Left renal pelvis (tissue), 4 donors: ENCODE measurements around the gene DENND11. TPM values are rescaled to one million over a fixed set of nuclear protein-coding genes. Genes with fewer than 3 reads are reported as not detected.
A peak's percentile ranks its signal among the peaks of the same experiment; 100 is the strongest.

Experiments
- DNase-seq, 4 donors: peaks; one replicate each; pipeline ENCODE4 v3.0.0-alpha.2; 2013; ENCODE audit warnings: low read depth in 4 of 4, low spot score in 3 of 4
- polyA plus RNA-seq, 4 donors: library from polyadenylated mRNA; unstranded; fragments of 120-200 nt; gene quantifications; one replicate each; pipeline ENCODE4 v1.2.1, GENCODE V29; 2013; ENCODE audit not compliant: insufficient read length in 4 of 4

The DENND11 gene, protein sequence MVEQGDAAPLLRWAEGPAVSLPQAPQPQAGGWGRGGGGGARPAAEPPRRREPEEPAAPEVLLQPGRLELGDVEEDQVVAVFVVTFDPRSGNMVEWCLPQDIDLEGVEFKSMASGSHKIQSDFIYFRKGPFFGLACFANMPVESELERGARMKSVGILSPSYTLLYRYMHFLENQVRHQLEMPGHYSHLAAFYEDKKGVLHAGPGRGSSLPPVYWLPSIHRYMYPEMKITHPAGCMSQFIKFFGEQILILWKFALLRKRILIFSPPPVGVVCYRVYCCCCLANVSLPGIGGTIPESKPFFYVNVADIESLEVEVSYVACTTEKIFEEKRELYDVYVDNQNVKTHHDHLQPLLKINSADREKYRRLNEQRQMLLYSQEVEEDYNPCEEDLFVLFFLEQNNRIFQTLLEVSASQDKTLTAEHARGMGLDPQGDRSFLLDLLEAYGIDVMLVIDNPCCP
- polyA plus RNA-seq: 10 to 100 TPM; 11.4 to 30.4 (median 28.1) TPM

GRCh38 chr7:141702047-141702567 is at the start of gene DENND11:
DENND11 (minus strand) TSS chr7:141702166; CDS start chr7:141702153, 13 bp downstream.
- peak in 1 of 4 donors; percentile 19 for DNase-seq

DNA sequence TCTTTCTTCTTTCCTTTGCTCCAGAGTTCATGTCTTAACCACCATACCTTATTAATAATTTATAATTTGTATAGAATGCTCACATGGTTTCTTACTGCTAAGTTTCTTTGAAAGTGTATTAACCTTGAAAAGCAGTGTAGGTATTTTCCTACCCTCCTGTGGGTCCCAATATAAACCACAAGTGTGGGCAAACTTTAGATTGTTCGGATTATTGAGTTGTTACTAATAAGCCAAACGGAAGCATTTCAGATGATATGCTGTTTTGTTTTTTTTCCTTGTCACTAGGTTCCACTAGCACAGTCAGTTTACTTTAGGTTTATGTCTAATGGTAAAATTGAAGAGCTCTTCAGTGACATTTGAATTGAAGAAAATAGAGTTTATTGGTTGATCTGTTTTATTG is 46.4 kb upstream of the DENND11 start:
- DNase-seq: no peak

DNA sequence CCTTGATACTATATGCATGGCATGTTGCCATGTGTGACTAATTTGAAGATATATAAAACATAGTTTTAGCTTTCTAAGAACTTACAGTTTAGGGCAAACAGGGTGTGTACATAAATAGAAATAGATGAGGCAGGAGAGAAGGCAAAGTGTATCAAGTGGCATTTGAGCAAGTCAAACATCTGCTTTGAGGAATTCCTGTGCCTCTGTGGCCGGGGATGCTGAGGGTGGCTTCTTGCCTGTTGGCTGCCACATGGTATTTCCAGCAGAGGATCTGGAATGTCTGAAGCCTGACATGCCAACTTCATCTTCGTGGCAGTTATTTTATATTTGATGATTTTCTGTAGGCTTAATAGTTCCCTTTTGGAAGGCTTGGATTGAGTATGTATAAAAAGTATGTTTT is 42.2 kb upstream of the DENND11 start:
- no peak for DNase-seq

GRCh38 chr7:141742229-141742628 is 40.3 kb upstream of the DENND11 start:
- no peak for DNase-seq

DNA sequence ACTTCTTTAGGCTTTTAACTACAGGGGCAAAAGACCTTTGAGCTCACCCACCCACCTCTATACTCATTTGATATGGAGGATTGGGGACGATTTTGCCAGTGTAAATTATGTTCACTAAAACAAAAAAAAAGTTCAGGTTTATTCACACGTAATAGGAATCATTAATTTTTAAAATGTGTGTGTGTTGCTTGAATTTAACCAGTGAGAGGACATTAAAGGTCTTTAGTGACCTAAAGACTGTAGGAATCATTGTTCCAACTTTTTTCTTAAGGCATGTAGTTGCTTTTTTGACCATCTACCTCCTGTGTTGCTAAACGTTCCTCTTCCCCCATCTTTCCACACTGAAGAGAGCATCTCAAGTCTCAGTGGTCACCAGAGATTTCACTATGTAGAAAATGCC is 37.3 kb upstream of the DENND11 start:
- no peak for DNase-seq

- no peak for DNase-seq
These were observed 36.6 kb upstream of the DENND11 start for GRCh38 chr7:141738592-141739013.

DNA sequence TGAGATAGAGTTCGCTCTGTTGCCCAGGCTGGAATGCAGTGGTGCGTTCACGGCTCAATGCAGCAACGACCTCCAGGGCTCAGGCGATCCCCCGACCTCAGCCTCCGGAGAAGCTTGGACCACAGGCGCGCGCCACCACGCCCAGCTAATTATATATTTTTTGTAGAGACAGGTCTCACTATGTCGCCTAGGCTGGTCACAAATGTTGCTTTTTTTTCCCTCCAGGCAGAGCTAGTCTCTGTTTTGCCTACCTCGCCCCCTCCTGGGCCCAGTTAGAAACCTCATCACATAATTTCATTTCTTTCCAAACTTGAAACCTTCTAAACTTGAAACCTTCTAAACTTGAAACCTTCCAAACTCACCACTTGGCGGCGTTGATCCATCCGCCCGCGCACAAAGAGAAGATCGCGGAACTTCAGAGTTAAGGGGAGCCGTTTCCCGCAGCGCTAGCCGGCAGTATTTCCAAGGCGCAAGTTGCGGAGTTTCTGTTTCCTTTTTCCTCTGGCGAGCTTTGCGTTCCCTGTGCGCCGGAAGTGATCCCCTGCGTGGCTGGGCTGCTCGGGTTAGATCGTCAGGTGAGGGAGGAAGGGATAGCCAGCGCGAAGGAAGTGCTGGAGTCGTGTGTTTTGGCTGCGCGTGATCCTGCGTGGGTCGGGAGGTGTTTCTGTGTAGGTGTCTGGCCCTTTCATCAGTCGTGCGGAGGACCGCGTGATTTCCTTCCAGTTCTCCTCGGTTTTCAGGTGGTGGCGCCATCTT is 36.0 kb upstream of the DENND11 start, which contains the start of gene SSBP1:
Gene SSBP1, plus strand, starts transcription at position 523 of the 756 bp plus-strand sequence. CDS start 809 bp downstream, outside the sequence.
- peak; percentile 89 to 94 (median 92) for DNase-seq

DNA sequence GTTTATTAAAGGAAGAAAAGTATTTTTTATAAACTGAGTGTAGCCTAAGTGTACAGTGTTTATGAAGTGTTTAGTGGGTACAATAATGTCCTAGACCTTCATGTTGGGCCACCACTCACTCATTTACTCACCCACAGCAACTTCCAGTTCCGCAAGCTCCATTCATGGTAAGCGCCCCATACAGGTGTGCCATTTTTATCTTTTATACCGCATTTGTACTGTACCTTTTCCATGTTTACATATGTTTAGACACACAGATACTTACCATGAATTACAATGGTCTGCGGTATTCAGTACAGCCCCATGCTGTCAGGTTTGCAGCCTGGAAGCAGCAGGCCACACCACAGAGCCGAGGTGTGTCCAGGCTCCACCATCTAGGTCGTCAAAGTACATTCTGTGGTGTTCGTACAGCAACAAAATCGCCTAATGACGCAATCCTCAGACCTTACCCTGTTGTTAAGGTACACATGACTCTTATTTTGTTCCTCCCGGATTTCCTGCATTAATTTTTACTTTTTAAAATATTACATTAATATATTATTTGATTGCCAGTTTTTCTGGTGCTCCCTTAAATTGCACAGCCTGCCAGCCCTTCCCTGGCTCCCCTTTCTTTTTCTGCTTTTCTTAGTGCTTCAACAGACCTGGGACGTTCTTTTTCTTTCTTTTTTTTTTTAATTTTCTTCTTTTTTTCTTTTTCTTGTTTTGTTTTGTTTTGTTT is 35.3 kb upstream of the DENND11 start:
- DNase-seq: no peak

GRCh38 chr7:141731476-141732149 is 29.6 kb upstream of the DENND11 start:
- no peak for DNase-seq

DNA sequence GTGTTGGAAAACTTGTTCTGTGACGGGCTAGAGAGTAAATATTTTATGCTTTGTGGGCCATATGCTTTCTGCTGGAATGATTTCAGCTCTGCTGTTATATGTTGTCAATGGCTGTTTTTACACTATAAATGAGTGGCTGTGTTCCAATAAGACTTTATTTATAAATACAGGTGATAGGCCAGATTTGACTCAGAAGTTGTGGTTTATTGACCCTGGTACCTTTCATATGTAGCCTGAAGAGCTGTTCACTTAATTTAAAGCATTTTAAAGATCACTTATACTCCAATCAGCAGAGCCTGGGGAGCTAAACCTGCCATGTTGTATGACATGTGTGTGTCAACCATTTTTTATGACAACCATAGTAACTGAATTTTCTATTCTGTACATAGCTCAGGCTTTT is 27.1 kb upstream of the DENND11 start:
- DNase-seq: no peak

GRCh38 chr7:141722529-141722928 is 20.6 kb upstream of the DENND11 start:
- no peak for DNase-seq

DNA sequence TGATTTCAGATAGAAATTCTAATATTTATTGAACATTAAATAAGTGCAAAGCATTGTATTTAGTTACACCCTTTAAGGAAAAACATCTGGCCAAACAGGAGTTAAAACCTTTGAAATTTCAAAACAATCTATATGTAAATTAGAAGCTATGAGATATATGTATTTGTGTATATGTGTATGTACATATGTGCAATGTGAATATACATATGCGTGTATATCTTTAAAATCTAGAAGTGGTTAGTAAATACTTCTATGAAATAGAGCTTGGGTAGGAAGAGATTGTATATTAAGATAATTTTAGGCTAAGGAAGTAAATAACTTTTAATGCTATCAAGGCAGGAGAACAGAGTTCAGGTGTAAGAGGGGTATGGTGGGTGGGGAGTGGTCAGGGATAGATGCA is 15.5 kb upstream of the DENND11 start:
- no peak for DNase-seq

DNA sequence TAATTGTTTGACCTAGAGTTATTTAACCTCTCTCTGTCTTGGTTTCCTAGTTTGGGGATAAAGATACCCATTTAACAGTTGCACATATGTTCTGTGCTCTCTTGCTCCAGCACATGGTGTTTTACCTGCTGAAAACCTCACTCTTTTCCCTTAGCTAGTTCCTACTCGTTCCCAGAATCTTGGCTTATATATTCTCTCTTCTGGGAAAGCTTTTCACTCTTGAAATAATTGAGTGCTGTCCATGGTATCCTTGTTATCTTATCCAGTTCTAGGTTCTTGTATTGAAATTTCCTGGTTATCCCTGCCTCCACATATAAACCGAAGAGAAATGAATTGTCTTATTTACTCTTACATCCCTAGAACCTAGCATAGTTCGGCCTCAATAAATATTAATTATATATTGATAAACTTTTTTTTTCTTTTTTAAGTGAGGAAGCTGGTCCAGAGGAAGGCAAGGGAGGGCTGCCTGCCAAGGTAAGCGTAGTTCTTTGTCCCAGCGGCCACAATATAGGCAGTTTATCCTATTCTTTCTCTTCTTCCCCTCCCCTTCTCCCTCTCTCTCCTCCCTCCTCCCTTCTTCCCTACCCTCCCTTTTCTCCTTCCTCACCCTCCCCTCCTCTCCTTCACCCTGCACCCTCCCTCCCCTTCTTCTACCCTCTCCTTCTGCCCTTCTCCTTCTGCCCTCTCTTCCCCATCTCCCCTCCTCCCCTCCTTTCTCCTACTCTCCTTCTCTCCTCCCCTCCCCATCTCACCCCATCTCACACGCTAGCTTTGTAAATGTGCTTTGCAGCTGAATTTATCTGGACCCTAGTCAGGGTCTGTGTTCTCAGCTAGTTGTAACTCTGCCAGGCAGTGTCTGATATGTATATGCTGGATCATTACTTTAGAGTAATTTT is 14.1 kb upstream of the DENND11 start:
- no peak for DNase-seq

DNA sequence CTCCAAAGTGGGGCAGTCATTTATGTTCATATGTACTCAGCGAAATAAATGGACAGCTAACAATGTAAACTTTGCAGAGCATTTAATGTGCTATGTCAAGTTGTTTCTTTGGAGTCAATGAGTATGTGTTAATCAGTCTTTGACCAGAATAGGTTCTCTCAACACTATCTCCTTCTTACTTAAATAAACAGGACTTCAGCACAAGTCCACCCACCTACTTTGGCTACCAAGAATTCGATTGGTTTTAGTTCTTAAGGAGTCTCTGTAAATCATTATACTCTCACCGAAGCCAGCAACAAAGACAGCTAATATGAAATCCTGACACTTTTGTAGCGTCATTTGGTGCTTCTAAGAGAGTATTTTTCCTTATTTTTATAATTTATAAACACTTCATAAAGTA is 13.1 kb upstream of the DENND11 start:
- DNase-seq: no peak

DNA sequence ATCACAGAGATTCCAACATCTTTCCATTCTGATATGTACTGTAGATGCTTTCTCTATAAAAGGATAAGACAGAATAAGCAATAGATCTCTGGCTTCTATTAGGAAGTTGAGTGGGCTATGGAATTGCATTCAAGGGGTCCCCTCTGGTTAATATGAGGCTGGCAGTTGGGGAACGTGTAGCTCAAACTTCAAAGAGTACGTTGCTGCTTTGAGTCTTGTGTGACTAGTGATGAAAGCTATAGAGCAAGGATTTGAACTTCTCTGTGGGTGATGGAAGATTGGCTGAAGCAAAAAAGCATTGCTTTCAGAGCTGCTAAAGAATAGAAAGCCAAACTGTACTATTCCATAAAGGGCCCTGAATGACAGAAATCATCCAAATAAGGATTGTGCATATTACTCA is 12.6 kb upstream of the DENND11 start:
- DNase-seq: no peak

DNA sequence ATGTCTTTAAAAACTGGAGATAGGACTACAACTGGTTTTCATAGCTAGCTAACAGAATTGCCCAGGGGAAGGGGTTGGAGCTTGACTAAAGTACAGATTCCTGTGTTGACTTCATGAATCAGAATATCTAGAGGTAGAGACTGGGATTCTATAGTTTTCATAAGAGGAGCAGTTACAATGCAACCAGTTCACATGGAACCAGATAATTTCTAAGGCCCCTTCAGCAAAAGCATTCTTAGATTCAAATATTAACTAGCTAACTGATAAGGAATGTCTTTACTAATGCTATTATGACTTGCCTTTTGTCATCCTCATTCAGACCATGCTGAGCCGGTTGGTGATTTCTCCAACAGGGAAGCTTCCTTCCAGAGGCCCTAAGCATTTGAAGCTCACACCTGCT is 11.9 kb upstream of the DENND11 start:
- no peak for DNase-seq

- no peak for DNase-seq
These were observed 10.8 kb upstream of the DENND11 start for GRCh38 chr7:141712603-141713255.

- DNase-seq: no peak
These were observed 8.3 kb upstream of the DENND11 start for GRCh38 chr7:141710301-141710700.

DNA sequence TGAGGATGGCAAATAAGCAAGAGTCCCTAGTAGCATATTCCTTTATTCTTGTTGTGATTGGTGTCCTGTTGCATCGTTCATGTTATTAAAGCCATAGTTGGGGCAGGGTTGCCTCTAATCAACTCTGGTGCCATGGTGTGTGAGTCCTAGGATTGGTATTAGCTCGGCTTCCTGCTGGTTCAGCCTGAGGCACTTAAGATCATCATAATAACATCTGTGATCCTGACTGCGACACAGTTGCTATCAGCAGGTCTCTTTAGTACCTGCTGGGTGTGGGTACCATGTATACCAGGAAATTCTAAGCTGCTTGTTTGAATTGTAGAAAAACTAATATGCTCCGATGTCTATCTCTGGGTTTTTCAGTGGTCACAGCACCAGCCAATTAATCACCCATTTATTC is 7.8 kb upstream of the DENND11 start:
- DNase-seq: no peak
